GM18498 (cell line): Measurements from ENCODE around the gene ZNF556.
"Not testable (repeated sequence)": the region's sequence is repeated elsewhere in the genome, so short reads cannot be mapped to it uniquely, and the experiment has no call there.

Experiments used
- ATAC-seq: cut with Tn5 transposase; IDR thresholded peaks from one replicate; pipeline ENCODE4 v1.9.1; 2021; ENCODE audit warnings: mild to moderate bottlenecking, moderate library complexity; ENCODE audit not compliant: unreplicated experiment

ZNF556 gene

GRCh38 chr19:2903326-2903725 is 36.2 kb downstream of the ZNF556 start:
- not testable (repeated sequence) for ATAC-seq

GRCh38 chr19:2905918-2906519 is 38.9 kb downstream of the ZNF556 start:
- no peak for ATAC-seq

- no peak for ATAC-seq
These were observed 39.6 kb downstream of the ZNF556 start for GRCh38 chr19:2906631-2907195.

GRCh38 chr19:2912306-2912705 is 45.2 kb downstream of the ZNF556 start:
- no peak for ATAC-seq

- ATAC-seq: no peak
These were observed 50.4 kb downstream of the ZNF556 start for GRCh38 chr19:2917275-2918184.

- no peak for ATAC-seq
These were observed 55.9 kb downstream of the ZNF556 start for GRCh38 chr19:2922987-2923386.

- no peak for ATAC-seq
These were observed 56.4 kb downstream of the ZNF556 start for GRCh38 chr19:2923510-2923909.

GRCh38 chr19:2926341-2927031 is 59.4 kb downstream of the ZNF556 start:
- no peak for ATAC-seq

GRCh38 chr19:2927032-2927430 is 59.9 kb downstream of the ZNF556 start:
- no peak for ATAC-seq
